ENCODE measurements around the gene SERAC1.
"Not testable (repeated sequence)": the region's sequence is repeated elsewhere in the genome, so short reads cannot be mapped to it uniquely, and the experiment has no call there.

The SERAC1 gene

GRCh38 chr6:158168040-158168289 lies at the start of gene SERAC1:
SERAC1 (minus strand) TSS chr6:158168262; CDS start chr6:158158363, 9,899 bp downstream.
- no peak for DNase-seq

GRCh38 chr6:158213925-158214674 lies 46.0 kb upstream of the SERAC1 start:
- peak; percentile 64 for DNase-seq

- peak; percentile 47 for DNase-seq
Measured at GRCh38 chr6:158211273-158212055, 43.4 kb upstream of the SERAC1 start.

- DNase-seq, result not testable (repeated sequence)
Measured at GRCh38 chr6:158209582-158210333, 41.7 kb upstream of the SERAC1 start.

GRCh38 chr6:158208226-158209030 lies 40.4 kb upstream of the SERAC1 start:
- DNase-seq, result not testable (repeated sequence)

GRCh38 chr6:158207422-158207788 lies 39.3 kb upstream of the SERAC1 start:
- peak; percentile 48 for DNase-seq

- peak; percentile 16 for DNase-seq
Measured at GRCh38 chr6:158206740-158207421, 38.8 kb upstream of the SERAC1 start.

- DNase-seq, result no peak
Measured at GRCh38 chr6:158205169-158205944, 37.3 kb upstream of the SERAC1 start.

GRCh38 chr6:158198461-158198860 lies 30.4 kb upstream of the SERAC1 start:
- no peak for DNase-seq

GRCh38 chr6:158194487-158195280 lies 26.6 kb upstream of the SERAC1 start:
- DNase-seq, result no peak

GRCh38 chr6:158191761-158192160 lies 23.7 kb upstream of the SERAC1 start:
- DNase-seq, result no peak

GRCh38 chr6:158191032-158191431 lies 23.0 kb upstream of the SERAC1 start:
- no peak for DNase-seq

- DNase-seq, result no peak
Measured at GRCh38 chr6:158188591-158188990, 20.5 kb upstream of the SERAC1 start.

GRCh38 chr6:158185729-158186456 lies 17.8 kb upstream of the SERAC1 start:
- no peak for DNase-seq

GRCh38 chr6:158184608-158185007 lies 16.5 kb upstream of the SERAC1 start:
- DNase-seq, result no peak

GRCh38 chr6:158183174-158183972 lies 15.3 kb upstream of the SERAC1 start:
- DNase-seq, result not testable (repeated sequence)

GRCh38 chr6:158177712-158178111 lies 9.7 kb upstream of the SERAC1 start:
- DNase-seq, result not testable (repeated sequence)

GRCh38 chr6:158175111-158175510 lies 7.0 kb upstream of the SERAC1 start:
- no peak for DNase-seq

GRCh38 chr6:158174514-158174913 lies 6.5 kb upstream of the SERAC1 start:
- DNase-seq, result no peak

All from stimulated activated CD4-positive, alpha-beta T cell treated with anti-CD3 and anti-CD28 coated beads, Interleukin-15, amount 100 ng/mL, for 24 hours (primary cell).